HUES6 (cell line): ENCODE measurements around the gene PDK4.

Experiments
- H3K27ac ChIP-seq: 2 replicates; pipeline ENCODE4 v1.7.0; 2013; ENCODE audit warnings: low read depth, mild to moderate bottlenecking, low read length, inconsistent platforms
- H3K27me3 ChIP-seq: 2 replicates; pipeline ENCODE4 v1.6.1; 2013; ENCODE audit warnings: low read length; ENCODE audit not compliant: control insufficient read depth, insufficient read depth
- H3K36me3 ChIP-seq: 2 replicates; pipeline ENCODE4 v1.6.1; 2013; ENCODE audit warnings: low read length; ENCODE audit not compliant: control insufficient read depth, insufficient read depth
- H3K4me1 ChIP-seq: 2 replicates; pipeline ENCODE4 v1.6.1; 2013; ENCODE audit warnings: low read length; ENCODE audit not compliant: control insufficient read depth, insufficient read depth
- H3K4me3 ChIP-seq: 2 replicates; pipeline ENCODE4 v1.5.1; 2013; ENCODE audit warnings: low read depth, low read length
- H3K9ac ChIP-seq: one replicate; pipeline ENCODE4 v1.6.1; 2013; ENCODE audit warnings: mild to moderate bottlenecking, low read length
- H3K9me3 ChIP-seq: 2 replicates; pipeline ENCODE4 v1.6.1; 2013; ENCODE audit warnings: low read depth, low read length; ENCODE audit not compliant: control insufficient read depth, insufficient read depth

PDK4 gene

DNA sequence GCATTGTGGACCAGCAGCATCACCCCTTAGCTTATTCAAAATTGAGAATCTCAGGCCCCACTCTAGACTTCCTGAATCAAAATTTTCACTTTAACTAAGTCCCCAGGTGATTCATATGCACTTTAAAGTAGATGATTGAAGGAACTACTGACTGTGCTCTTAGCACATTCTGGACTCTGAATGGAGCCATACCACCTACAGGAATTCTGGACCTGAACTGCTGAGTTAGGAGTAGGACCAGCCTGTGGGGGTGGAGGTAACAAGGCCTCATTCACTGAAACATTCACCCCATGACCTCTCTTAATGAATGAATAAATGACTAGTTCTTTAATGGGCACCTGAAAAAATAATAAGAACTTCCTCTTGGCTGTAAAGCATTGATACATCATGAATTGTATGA lies 7.3 kb downstream of the PDK4 start:
- Histone ChIP-seq H3K27ac (no peak overlapping the region), H3K4me3 (no peak overlapping the region), H3K36me3 (no peaks in the 10 kb centered on the region), H3K9ac (no peak overlapping the region), H3K27me3 (peaks cover 18% of the 10 kb centered on the region), H3K4me1 (no peaks in the 10 kb centered on the region), H3K9me3 (no peaks in the 10 kb centered on the region)

DNA sequence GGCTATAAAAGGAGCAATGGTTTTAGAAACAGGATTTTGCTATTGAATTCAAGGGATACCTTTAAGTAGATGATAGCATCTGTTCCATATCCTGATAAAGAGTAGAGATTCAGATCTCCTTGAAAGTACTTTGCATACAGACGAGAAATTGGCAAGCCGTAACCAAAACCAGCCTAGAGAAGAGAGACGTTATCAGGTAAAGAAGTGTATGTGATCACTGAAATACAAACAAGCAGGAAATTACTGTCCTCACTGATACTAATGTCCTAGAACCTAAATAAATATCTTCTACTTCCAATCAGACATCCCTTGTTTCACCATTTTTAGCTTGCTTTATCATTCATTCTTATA lies 9.4 kb downstream of the PDK4 start:
- Histone ChIP-seq H3K4me3 (no peak overlapping the region), H3K4me1 (no peaks in the 10 kb centered on the region), H3K9ac (no peak overlapping the region), H3K9me3 (no peaks in the 10 kb centered on the region), H3K27ac (no peak overlapping the region), H3K36me3 (no peaks in the 10 kb centered on the region), H3K27me3 (peaks cover 7% of the 10 kb centered on the region; the same call in 1 of the 2 replicates)

DNA sequence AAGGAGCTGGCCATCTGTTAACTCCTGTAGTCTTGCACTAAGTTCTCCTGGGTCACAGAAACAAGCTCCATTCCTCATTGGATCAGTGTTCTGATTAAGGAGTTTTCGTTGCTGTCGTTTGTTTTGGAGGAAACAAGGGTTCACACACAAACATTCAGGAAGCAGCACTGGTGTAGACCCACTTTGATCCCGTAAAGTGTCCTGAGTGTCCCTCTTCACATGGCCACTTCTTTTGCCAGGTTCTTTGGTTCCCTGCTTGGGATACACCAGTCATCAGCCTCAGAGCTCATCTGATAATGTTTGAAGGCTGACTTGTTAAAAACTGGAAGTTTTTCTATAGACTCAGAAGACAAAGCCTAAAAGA lies 10.9 kb downstream of the PDK4 start:
- Histone ChIP-seq H3K4me1 (no peaks in the 10 kb centered on the region), H3K9me3 (no peaks in the 10 kb centered on the region), H3K27me3 (no peaks in the 10 kb centered on the region), H3K9ac (no peak overlapping the region), H3K27ac (no peak overlapping the region), H3K4me3 (no peak overlapping the region), H3K36me3 (no peaks in the 10 kb centered on the region)

DNA sequence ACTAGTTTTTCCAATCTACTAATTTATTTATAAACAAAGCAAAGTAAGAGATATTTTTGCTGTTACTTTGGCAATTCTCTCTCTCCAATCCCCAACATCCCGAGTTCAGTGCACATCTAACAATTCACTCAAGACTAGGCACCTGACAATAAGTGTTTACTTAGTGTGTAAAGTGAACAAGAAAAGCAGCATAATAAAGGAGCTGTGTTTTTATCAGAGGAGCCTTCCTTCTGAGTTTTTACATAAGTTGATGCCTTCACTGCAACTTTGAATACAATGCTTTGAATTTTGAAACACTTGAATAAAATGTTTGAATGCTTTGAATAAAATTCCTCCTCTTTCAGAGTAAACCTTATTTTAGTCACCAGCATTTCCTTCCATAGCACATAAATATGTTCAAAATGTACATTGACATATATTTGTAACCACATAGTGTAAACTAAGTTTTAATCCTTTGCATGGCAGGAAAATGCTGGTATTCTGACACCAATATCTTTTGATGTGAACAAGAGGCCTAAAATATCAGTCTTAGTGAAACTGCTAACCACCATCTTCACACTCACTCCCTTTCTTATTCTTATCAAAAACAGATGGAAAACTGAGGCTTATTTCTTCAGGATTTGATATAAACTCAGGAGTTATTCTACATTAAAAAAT lies 11.4 kb downstream of the PDK4 start:
- no peak overlapping the region for H3K4me3 ChIP-seq
- no peak overlapping the region for H3K9ac ChIP-seq
- no peaks in the 10 kb centered on the region for H3K36me3 ChIP-seq
- H3K27ac ChIP-seq, result no peak overlapping the region
- H3K27me3 ChIP-seq, result no peaks in the 10 kb centered on the region
- no peaks in the 10 kb centered on the region for H3K9me3 ChIP-seq
- no peaks in the 10 kb centered on the region for H3K4me1 ChIP-seq

DNA sequence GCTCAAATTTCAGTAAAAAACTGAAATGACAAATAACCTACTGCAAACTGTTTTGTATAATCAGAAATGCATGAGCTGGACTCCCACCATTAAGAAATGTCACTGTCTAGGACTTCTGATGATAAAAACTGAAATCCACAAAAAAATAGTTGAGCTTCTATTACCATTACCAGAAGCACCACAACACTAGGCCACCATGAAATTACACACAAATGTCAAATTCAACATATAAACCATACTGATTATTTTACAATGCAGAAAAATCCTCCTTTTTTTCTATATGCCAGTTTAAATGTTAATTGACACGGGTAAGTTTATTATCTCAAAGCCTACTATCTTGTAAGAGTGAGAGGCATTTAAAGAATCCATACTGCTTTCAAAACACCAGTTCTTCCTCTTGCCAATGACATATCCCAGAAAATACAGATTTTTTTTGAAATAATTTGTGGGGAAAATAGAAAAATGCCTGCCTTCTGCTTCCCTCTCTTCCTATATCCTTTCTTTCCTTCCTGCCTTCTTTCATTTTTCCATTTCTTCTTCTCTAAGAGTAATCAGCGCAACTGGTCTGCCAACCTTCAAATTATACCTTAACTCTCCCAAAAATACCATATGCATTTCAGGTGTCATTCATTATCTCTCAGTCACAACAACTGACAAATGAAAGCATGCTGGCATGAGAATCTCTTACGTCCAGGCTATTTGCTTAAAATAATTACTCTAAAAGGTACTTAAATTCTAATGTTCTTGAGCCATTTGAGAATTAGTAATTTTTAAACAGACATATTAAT lies 12.3 kb downstream of the PDK4 start:
- Histone ChIP-seq H3K9ac (no peak overlapping the region), H3K36me3 (no peaks in the 10 kb centered on the region), H3K27me3 (no peaks in the 10 kb centered on the region), H3K4me1 (no peaks in the 10 kb centered on the region), H3K4me3 (no peak overlapping the region), H3K9me3 (no peaks in the 10 kb centered on the region), H3K27ac (no peak overlapping the region)

DNA sequence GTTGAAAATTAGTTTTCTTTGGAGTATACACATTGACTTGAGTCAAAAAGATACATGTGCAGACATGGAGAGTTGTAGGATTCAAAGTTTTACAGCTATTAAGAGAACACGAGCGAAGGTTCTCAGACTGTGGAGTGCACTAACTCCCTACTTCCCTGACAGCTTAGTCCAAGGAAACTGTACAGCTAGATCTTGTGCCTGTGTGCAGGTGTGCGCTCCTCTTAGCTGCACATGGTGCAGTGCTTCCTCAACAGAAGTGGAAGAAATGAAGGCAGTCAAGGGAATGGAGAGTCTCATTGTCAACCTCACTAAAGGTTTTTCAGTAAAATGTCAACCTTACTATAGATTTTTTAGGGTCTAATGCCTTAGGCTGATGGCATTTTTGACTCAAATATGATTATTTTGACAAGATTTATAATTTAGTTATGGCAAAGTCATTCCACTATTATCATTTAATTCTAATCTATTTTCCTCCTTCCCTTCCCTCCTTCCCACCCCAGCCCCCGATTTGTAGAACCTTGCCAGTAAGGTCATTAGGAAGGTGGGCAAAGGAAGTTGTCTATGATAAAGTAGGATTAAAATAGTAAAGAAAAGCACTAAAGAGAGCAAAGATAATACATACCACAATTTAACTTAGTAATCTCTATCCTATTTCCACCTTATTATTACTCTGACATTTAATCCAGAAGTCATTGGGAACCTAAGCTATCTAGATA lies 13.6 kb downstream of the PDK4 start:
- Histone ChIP-seq H3K27ac (no peak overlapping the region), H3K9me3 (no peaks in the 10 kb centered on the region), H3K9ac (no peak overlapping the region), H3K36me3 (no peaks in the 10 kb centered on the region), H3K4me1 (no peaks in the 10 kb centered on the region), H3K27me3 (no peaks in the 10 kb centered on the region), H3K4me3 (no peak overlapping the region)

DNA sequence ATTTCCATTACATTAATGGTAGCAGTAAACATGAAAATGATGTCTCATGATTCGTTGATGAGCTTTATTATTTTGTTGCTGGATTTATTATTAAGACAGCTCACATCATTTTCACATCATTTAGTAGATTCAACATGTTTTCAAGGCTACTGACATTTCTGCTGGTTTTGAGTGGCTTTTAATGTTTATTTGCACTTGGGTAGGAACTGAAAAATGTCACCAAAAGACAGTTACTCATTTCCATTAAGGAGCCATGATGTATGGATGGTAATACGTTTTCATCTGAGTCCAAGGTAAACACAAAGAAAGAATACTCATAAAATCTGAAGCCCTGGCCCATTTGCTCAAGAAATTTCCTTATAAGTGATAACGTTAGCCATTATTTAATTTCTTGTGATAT lies 14.8 kb downstream of the PDK4 start:
- no peaks in the 10 kb centered on the region for H3K4me1 ChIP-seq
- no peak overlapping the region for H3K27ac ChIP-seq
- no peak overlapping the region for H3K9ac ChIP-seq
- H3K9me3 ChIP-seq, result no peaks in the 10 kb centered on the region
- H3K27me3 ChIP-seq, result no peaks in the 10 kb centered on the region
- no peaks in the 10 kb centered on the region for H3K36me3 ChIP-seq
- no peak overlapping the region for H3K4me3 ChIP-seq

DNA sequence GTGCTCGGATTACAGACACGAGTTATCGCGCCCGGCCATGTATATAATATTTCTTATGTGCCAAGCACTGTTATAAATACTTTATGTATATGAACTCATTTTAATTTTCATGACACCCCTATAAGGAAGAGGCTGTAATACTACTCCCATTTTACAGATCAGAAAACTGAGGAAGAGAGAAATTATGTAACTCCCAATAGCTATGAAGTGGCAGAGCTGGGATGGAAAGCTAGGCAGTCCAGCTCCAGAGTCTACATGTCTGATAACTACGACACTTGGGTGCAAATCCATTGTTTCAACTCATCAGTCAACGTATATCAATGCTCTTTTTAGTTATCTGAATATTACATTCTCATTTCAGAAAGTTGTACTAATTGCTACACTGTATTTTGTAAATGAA lies 17.0 kb downstream of the PDK4 start:
- no peaks in the 10 kb centered on the region for H3K4me1 ChIP-seq
- no peaks in the 10 kb centered on the region for H3K36me3 ChIP-seq
- no peaks in the 10 kb centered on the region for H3K9me3 ChIP-seq
- no peak overlapping the region for H3K27ac ChIP-seq
- no peak overlapping the region for H3K9ac ChIP-seq
- H3K27me3 ChIP-seq, result no peaks in the 10 kb centered on the region
- no peak overlapping the region for H3K4me3 ChIP-seq

DNA sequence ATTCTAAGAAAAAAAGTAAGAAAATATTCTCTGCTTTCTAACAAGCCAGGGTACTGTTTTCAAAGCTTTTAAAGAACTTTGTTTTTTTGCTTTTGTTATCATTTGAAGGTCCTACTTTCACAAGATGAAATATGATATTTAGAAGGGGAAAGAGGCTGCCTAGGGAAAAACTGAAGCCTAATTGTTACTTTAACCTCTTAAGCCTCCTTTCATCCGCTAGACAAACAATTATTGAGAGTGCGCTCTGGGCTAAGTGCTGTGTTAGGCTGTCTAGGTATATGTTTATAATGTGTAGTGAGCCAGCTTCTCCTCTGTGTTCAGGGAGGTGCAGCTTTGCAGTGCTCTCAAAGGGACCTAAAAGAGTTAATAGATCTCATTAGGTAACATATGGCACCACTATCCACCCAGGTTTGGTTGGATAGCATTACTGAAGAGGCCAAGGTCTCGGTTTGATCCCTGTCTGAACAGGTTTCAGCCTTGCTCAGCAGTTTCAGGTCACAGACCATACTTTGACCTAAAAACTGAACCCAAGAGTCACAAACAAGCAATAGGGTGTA lies 17.9 kb downstream of the PDK4 start:
- no peak overlapping the region for H3K4me3 ChIP-seq
- H3K4me1 ChIP-seq, result no peaks in the 10 kb centered on the region
- H3K9ac ChIP-seq, result no peak overlapping the region
- no peaks in the 10 kb centered on the region for H3K9me3 ChIP-seq
- H3K27ac ChIP-seq, result no peak overlapping the region
- no peaks in the 10 kb centered on the region for H3K36me3 ChIP-seq
- H3K27me3 ChIP-seq, result no peaks in the 10 kb centered on the region

DNA sequence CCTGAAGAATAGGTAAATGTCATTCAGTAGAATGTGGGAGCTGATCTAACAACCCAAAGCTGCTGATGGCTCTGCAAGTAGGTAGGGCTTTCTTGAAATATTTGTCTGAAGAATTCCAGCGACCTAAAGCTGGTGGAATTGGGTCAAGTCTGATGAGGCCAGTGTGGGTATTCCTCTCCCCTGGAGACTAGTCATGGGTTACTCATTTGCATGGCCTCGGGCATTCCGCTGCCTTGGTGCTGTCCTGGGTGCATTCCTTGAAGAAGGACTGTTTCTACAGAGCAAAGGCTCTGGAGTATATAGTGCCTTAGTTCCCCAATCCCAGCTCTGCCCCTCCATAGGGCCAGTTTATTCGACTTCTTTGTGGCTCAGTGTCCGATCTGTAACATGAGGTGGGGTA lies 19.2 kb downstream of the PDK4 start:
- H3K9ac ChIP-seq, result no peak overlapping the region
- H3K4me1 ChIP-seq, result no peaks in the 10 kb centered on the region
- no peaks in the 10 kb centered on the region for H3K9me3 ChIP-seq
- no peaks in the 10 kb centered on the region for H3K27me3 ChIP-seq
- H3K4me3 ChIP-seq, result no peak overlapping the region
- no peaks in the 10 kb centered on the region for H3K36me3 ChIP-seq
- no peak overlapping the region for H3K27ac ChIP-seq

DNA sequence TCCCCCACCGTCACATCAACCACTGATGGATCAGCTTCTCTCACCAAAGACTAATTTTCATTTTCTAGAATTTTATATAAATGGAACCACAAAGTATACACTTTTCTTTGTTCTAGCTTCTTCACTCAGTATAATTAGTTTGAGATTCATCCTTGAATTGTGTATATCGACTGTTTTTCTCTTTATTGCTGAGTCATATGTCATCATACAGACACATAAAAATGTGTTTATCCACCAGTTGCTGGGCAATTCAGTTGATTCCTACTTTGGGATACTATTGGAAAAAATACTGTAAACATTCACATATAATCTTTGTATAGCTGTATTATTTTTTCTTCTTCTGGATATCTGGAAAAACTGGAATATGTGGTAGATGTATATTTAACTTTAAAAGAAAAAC lies 26.6 kb downstream of the PDK4 start:
- H3K27me3 ChIP-seq, result no peaks in the 10 kb centered on the region
- no peaks in the 10 kb centered on the region for H3K36me3 ChIP-seq
- no peak overlapping the region for H3K9ac ChIP-seq
- no peaks in the 10 kb centered on the region for H3K9me3 ChIP-seq
- no peaks in the 10 kb centered on the region for H3K4me1 ChIP-seq
- no peak overlapping the region for H3K4me3 ChIP-seq
- H3K27ac ChIP-seq, result no peak overlapping the region
